ENCODE data around the gene SNRPD3.
"Not testable (repeated sequence)": the region's sequence is repeated elsewhere in the genome, so short reads cannot be mapped to it uniquely, and the experiment has no call there.

The SNRPD3 gene

GRCh38 chr22:24595228-24595627 is 39.4 kb downstream of the SNRPD3 start:
- no peak overlapping the region for H3K4me2 ChIP-seq (ENCODE audit: insufficient read depth, low read length)
- H3K9me3 ChIP-seq (ENCODE audit: insufficient read depth, low read length, severe bottlenecking): no peaks in the 10 kb centered on the region
- no peaks in the 10 kb centered on the region for H4K20me1 ChIP-seq (ENCODE audit: insufficient read depth, low read length)
- no peak for DNase-seq
- no peaks in the 10 kb centered on the region for H3K27me3 ChIP-seq (ENCODE audit: insufficient read depth, low read length, poor library complexity)
- no peak overlapping the region for H2AFZ ChIP-seq (ENCODE audit: low read depth, low read length)
- no peaks in the 10 kb centered on the region for H3K79me2 ChIP-seq (ENCODE audit: insufficient read depth, low read length)
- no peak for ATAC-seq (ENCODE audit: insufficient read depth, low read depth)
- H3K9ac ChIP-seq (ENCODE audit: low read depth, low read length): no peak overlapping the region
- no peaks in the 10 kb centered on the region for H3K36me3 ChIP-seq (ENCODE audit: insufficient read depth, low read length)
- no peaks in the 10 kb centered on the region for H3K4me1 ChIP-seq (ENCODE audit: insufficient read depth, low read length)
- TF ChIP-seq EZH2 (IDR thresholded peaks at IDR 0.05; ENCODE audit: borderline replicate concordance, low read depth, low read length, severe bottlenecking): no peak
- no peak for TF ChIP-seq CTCF (IDR thresholded peaks at IDR 0.05; ENCODE audit: borderline replicate concordance, extremely low read depth, low read length, poor library complexity, severe bottlenecking)
- H3K4me3 ChIP-seq (ENCODE audit: low read depth in 1 of 2, low read length in 2 of 2): no peak overlapping the region
- H3K27ac ChIP-seq (ENCODE audit: low read length): no peak overlapping the region

DNA sequence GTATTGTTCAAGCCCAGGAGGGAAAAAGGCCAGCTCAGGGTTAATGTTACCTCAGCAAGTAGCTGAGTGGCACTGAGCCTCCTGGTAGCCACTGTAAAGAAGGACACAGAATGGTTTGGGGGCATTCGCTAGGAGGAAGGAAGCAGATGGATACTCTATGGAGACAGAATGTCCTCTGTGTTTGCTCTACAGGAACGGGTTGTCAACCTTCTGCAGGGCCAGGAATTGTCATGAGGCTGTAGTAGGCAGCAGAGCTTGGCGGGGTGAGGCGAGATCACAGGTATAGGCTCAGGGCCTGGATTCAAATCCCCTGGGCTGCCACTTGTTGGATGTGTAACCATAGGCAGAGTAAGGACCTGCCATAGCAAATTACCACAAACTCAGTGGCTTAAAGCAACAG is 40.1 kb downstream of the SNRPD3 start:
- H3K79me2 ChIP-seq (ENCODE audit: insufficient read depth, low read length): no peaks in the 10 kb centered on the region
- H3K4me1 ChIP-seq (ENCODE audit: insufficient read depth, low read length): no peaks in the 10 kb centered on the region
- H4K20me1 ChIP-seq (ENCODE audit: insufficient read depth, low read length): no peaks in the 10 kb centered on the region
- no peak overlapping the region for H3K4me3 ChIP-seq (ENCODE audit: low read depth in 1 of 2, low read length in 2 of 2)
- no peak overlapping the region for H3K4me2 ChIP-seq (ENCODE audit: insufficient read depth, low read length)
- H3K9me3 ChIP-seq (ENCODE audit: insufficient read depth, low read length, severe bottlenecking): no peaks in the 10 kb centered on the region
- H2AFZ ChIP-seq (ENCODE audit: low read depth, low read length): no peak overlapping the region
- H3K27me3 ChIP-seq (ENCODE audit: insufficient read depth, low read length, poor library complexity): no peaks in the 10 kb centered on the region
- TF ChIP-seq CTCF (IDR thresholded peaks at IDR 0.05; ENCODE audit: borderline replicate concordance, extremely low read depth, low read length, poor library complexity, severe bottlenecking) (no peak), EZH2 (IDR thresholded peaks at IDR 0.05; ENCODE audit: borderline replicate concordance, low read depth, low read length, severe bottlenecking) (no peak)
- H3K9ac ChIP-seq (ENCODE audit: low read depth, low read length): no peak overlapping the region
- DNase-seq (no peak), ATAC-seq (ENCODE audit: insufficient read depth, low read depth) (no peak)
- no peaks in the 10 kb centered on the region for H3K36me3 ChIP-seq (ENCODE audit: insufficient read depth, low read length)
- no peak overlapping the region for H3K27ac ChIP-seq (ENCODE audit: low read length)

GRCh38 chr22:24597076-24597475 is 41.3 kb downstream of the SNRPD3 start:
- not testable (repeated sequence) for DNase-seq; H3K27ac ChIP-seq (ENCODE audit: low read length); H3K36me3 ChIP-seq (ENCODE audit: insufficient read depth, low read length); H3K79me2 ChIP-seq (ENCODE audit: insufficient read depth, low read length); H3K9me3 ChIP-seq (ENCODE audit: insufficient read depth, low read length, severe bottlenecking); H3K27me3 ChIP-seq (ENCODE audit: insufficient read depth, low read length, poor library complexity); H3K9ac ChIP-seq (ENCODE audit: low read depth, low read length); H3K4me3 ChIP-seq (ENCODE audit: low read depth in 1 of 2, low read length in 2 of 2); H4K20me1 ChIP-seq (ENCODE audit: insufficient read depth, low read length); H3K4me2 ChIP-seq (ENCODE audit: insufficient read depth, low read length); H3K4me1 ChIP-seq (ENCODE audit: insufficient read depth, low read length); H2AFZ ChIP-seq (ENCODE audit: low read depth, low read length); ATAC-seq (ENCODE audit: insufficient read depth, low read depth)

DNA sequence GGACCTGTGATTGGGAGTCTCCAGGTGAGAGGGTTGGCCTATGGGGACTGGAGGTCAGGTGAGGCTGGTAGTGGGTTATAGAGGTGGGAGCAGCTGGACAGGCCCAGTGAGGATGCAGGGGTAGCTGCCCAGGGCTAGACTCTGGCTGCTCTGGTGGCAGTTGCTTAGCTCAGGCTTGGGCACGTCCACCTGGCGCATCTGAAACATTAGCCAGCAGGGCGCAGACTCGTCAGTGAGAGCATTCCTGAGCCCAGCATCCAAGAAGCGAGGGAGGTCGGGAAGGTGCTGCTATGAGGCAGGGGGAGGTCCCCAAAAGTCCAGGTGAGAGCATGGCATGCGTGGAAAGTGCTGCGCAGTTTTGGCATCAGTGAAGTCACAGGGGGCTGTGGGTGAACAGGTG is 43.7 kb downstream of the SNRPD3 start:
- DNase-seq (no peak), ATAC-seq (ENCODE audit: insufficient read depth, low read depth) (no peak)
- no peak for TF ChIP-seq CTCF (IDR thresholded peaks at IDR 0.05; ENCODE audit: borderline replicate concordance, extremely low read depth, low read length, poor library complexity, severe bottlenecking)
- no peak for TF ChIP-seq EZH2 (IDR thresholded peaks at IDR 0.05; ENCODE audit: borderline replicate concordance, low read depth, low read length, severe bottlenecking)
- H3K9ac ChIP-seq (ENCODE audit: low read depth, low read length): no peak overlapping the region
- no peaks in the 10 kb centered on the region for H3K36me3 ChIP-seq (ENCODE audit: insufficient read depth, low read length)
- no peaks in the 10 kb centered on the region for H3K9me3 ChIP-seq (ENCODE audit: insufficient read depth, low read length, severe bottlenecking)
- no peaks in the 10 kb centered on the region for H3K27me3 ChIP-seq (ENCODE audit: insufficient read depth, low read length, poor library complexity)
- H3K4me1 ChIP-seq (ENCODE audit: insufficient read depth, low read length): peaks cover 22% of the 10 kb centered on the region
- H3K4me3 ChIP-seq (ENCODE audit: low read depth in 1 of 2, low read length in 2 of 2): no peak overlapping the region
- no peaks in the 10 kb centered on the region for H3K79me2 ChIP-seq (ENCODE audit: insufficient read depth, low read length)
- no peak overlapping the region for H3K4me2 ChIP-seq (ENCODE audit: insufficient read depth, low read length)
- no peak overlapping the region for H2AFZ ChIP-seq (ENCODE audit: low read depth, low read length)
- no peak overlapping the region for H3K27ac ChIP-seq (ENCODE audit: low read length)
- H4K20me1 ChIP-seq (ENCODE audit: insufficient read depth, low read length): no peaks in the 10 kb centered on the region

DNA sequence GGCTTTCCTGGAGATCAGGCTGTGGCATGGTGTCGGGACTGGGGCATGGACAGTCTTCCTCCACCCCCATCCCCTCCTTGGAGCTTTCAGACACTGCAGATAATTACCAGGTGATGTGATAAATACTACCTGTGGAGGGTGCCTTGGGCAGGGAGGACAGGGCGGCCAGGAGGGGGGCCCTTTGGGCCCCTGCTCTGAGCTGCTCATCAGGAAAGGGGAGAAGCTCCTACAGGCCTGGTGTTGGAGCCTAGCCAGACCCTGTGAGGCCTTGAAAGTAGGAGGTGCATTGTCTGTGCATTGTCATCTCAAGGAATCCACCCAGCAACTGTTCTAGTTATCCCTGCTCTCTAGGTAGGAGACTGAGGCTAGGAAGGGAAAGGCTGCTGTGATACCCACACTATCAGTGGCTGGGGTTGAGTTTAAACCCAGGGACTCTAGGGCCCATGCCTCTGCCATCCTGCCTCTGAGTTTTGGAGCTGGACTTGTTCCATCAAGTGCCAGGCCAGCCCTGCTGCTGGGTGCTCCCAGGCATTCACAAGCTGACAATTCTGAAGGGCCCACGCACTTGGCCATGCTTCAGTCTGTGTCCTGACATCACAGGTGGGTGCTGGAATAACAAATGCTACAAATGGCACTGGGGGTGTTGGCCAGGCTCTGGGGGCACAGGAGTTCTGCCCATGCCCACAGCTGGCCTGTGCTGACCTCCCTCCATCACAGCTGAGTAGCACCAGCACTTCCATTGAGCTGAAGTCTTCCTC is 44.3 kb downstream of the SNRPD3 start:
- H4K20me1 ChIP-seq (ENCODE audit: insufficient read depth, low read length); H3K4me2 ChIP-seq (ENCODE audit: insufficient read depth, low read length); H3K9me3 ChIP-seq (ENCODE audit: insufficient read depth, low read length, severe bottlenecking); ATAC-seq (ENCODE audit: insufficient read depth, low read depth); H2AFZ ChIP-seq (ENCODE audit: low read depth, low read length); H3K27me3 ChIP-seq (ENCODE audit: insufficient read depth, low read length, poor library complexity); H3K27ac ChIP-seq (ENCODE audit: low read length); H3K9ac ChIP-seq (ENCODE audit: low read depth, low read length); DNase-seq; H3K36me3 ChIP-seq (ENCODE audit: insufficient read depth, low read length); H3K79me2 ChIP-seq (ENCODE audit: insufficient read depth, low read length); H3K4me3 ChIP-seq (ENCODE audit: low read depth in 1 of 2, low read length in 2 of 2): not testable (repeated sequence)
- H3K4me1 ChIP-seq (ENCODE audit: insufficient read depth, low read length): peaks cover 25% of the 10 kb centered on the region

Measured in DND-41 (cell line).